Endothelial cell (in vitro differentiated cells): ENCODE data around the gene HSD17B2. TPM values are rescaled to one million over a fixed set of nuclear protein-coding genes. Genes with fewer than 3 reads are reported as not detected.
"Not testable (repeated sequence)": the region's sequence is repeated elsewhere in the genome, so short reads cannot be mapped to it uniquely, and the experiment has no call there.

ENCODE experiments used
- DNase-seq: peaks from one replicate; pipeline ENCODE4 v3.0.0; 2021; ENCODE audit warnings: low spot score
- H3K27ac Mint-ChIP-seq: one replicate; pipeline ENCODE4 v1.8.0; 2021; ENCODE audit warnings: mixed read lengths, inconsistent platforms; ENCODE audit not compliant: unreplicated experiment
- H3K27me3 Mint-ChIP-seq: one replicate; pipeline ENCODE4 v1.8.0; 2021; ENCODE audit warnings: mild to moderate bottlenecking, moderate library complexity, mixed read lengths, inconsistent platforms; ENCODE audit not compliant: unreplicated experiment
- H3K36me3 Mint-ChIP-seq: one replicate; pipeline ENCODE4 v1.8.0; 2021; ENCODE audit warnings: mild to moderate bottlenecking, low read depth, mixed read lengths, inconsistent platforms; ENCODE audit not compliant: unreplicated experiment
- H3K4me1 Mint-ChIP-seq: one replicate; pipeline ENCODE4 v1.8.0; 2021; ENCODE audit warnings: mild to moderate bottlenecking, mixed read lengths, inconsistent platforms; ENCODE audit not compliant: unreplicated experiment
- H3K4me3 Mint-ChIP-seq: one replicate; pipeline ENCODE4 v1.8.0; 2021; ENCODE audit warnings: mild to moderate bottlenecking, mixed read lengths, inconsistent platforms; ENCODE audit not compliant: unreplicated experiment
- H3K9me3 Mint-ChIP-seq: one replicate; pipeline ENCODE4 v1.8.0; 2021; ENCODE audit warnings: mixed read lengths, inconsistent platforms; ENCODE audit not compliant: unreplicated experiment
- total RNA-seq: library from RNA; stranded (reverse); fragmentation: NEBNext Ultra II Directional; extraction: Animal tissue kit (Norgen Biotek cat#: 25700); gene quantifications from one replicate; pipeline ENCODE4 v1.2.1, GENCODE V29; 2021; ENCODE audit not compliant: unreplicated experiment
- TF ChIP-seq, protein P1 (sequence below): fragments of 200-600 bp; sonication (generic); IDR thresholded peaks from one replicate; pipeline ENCODE4 v1.5.0; 2021; ENCODE audit warnings: antibody characterized with exemption; ENCODE audit not compliant: unreplicated experiment

The HSD17B2 gene
- total RNA-seq, 1 donor from 2014 or later: not detected

DNA sequence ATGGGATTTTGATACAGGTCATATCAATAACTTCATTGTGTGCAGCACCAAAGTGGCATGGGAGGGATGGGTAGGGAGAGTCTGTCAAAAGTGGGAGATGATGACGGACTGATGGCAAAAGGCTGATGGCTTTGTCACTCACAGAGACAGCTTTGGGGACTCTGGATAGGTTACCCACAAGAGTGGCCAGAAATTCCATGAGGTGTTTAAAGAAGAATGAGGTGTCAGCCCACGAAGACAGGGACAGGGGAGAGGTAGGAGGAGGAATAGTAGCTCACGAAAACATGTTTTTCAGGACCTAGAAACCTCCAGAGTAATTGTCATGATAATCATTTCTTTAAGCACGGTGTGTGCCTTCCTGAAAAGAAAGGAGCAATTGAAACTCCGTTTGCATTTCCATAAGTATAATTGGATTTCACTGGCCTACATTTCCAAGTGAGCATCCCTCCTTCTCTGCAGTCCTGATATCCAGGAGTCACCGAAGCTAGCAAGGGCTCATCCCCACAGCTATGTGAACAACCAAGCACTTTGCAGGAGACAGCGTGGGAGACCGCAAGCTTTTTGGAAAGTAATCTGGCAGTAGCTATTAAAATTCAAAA, 60.0 kb downstream of the HSD17B2 start:
- Mint-ChIP-seq H3K9me3 (no peaks in the 10 kb centered on the region), H3K27ac (no peak overlapping the region), H3K4me1 (peaks cover 5% of the 10 kb centered on the region), H3K36me3 (no peaks in the 10 kb centered on the region), H3K27me3 (no peaks in the 10 kb centered on the region), H3K4me3 (no peak overlapping the region)
- DNase-seq: no peak
- TF ChIP-seq, protein P1, sequence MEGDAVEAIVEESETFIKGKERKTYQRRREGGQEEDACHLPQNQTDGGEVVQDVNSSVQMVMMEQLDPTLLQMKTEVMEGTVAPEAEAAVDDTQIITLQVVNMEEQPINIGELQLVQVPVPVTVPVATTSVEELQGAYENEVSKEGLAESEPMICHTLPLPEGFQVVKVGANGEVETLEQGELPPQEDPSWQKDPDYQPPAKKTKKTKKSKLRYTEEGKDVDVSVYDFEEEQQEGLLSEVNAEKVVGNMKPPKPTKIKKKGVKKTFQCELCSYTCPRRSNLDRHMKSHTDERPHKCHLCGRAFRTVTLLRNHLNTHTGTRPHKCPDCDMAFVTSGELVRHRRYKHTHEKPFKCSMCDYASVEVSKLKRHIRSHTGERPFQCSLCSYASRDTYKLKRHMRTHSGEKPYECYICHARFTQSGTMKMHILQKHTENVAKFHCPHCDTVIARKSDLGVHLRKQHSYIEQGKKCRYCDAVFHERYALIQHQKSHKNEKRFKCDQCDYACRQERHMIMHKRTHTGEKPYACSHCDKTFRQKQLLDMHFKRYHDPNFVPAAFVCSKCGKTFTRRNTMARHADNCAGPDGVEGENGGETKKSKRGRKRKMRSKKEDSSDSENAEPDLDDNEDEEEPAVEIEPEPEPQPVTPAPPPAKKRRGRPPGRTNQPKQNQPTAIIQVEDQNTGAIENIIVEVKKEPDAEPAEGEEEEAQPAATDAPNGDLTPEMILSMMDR: no peak

DNA sequence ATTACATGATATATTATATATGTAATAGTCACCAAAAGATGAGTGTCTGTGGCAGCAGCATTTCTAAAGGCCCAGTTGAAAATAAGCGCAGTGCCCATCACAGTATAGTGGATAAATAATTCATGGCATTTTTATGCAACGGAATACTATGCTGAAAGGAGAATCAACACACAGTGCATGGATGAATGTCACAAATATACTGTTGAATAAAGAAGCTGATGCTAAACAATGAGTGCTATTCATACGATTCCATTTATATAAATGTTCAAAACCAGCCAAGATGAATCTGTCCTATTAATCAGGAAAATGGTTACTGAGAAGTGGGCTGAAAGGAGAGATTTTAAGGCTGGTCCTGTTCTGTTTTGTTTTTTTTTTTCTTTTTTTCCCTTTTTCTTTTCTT, 61.6 kb downstream of the HSD17B2 start:
- H3K4me3 Mint-ChIP-seq: no peak overlapping the region
- no peaks in the 10 kb centered on the region for H3K27me3 Mint-ChIP-seq
- peaks cover 5% of the 10 kb centered on the region for H3K4me1 Mint-ChIP-seq
- no peak for DNase-seq
- no peak overlapping the region for H3K27ac Mint-ChIP-seq
- H3K9me3 Mint-ChIP-seq: peaks cover 4% of the 10 kb centered on the region
- H3K36me3 Mint-ChIP-seq: no peaks in the 10 kb centered on the region
- TF ChIP-seq, protein P1: no peak

DNA sequence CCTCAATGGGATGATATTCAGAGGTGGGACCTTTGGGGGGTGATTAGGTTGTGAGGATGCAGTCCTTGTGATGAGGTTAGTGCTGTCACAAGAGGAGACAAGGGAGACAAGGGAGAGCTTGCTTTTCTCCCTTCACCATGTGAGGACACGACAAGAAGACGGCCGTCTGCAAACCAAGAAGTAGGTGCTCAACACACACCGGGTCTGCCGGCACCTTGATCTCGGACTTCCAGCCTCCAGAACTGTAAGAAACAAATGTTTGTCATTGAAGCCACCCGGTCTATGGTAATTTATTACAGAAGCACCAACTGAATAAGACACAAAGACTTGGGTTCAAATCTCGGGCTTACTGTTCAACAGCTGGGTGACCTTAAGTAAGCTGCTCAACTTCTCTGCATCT, 70.1 kb downstream of the HSD17B2 start:
- H3K4me1 Mint-ChIP-seq: no peaks in the 10 kb centered on the region
- no peaks in the 10 kb centered on the region for H3K27me3 Mint-ChIP-seq
- no peak overlapping the region for H3K4me3 Mint-ChIP-seq
- peaks cover 4% of the 10 kb centered on the region for H3K9me3 Mint-ChIP-seq
- no peak overlapping the region for H3K27ac Mint-ChIP-seq
- no peaks in the 10 kb centered on the region for H3K36me3 Mint-ChIP-seq
- TF ChIP-seq, protein P1: no peak
- DNase-seq: no peak

DNA sequence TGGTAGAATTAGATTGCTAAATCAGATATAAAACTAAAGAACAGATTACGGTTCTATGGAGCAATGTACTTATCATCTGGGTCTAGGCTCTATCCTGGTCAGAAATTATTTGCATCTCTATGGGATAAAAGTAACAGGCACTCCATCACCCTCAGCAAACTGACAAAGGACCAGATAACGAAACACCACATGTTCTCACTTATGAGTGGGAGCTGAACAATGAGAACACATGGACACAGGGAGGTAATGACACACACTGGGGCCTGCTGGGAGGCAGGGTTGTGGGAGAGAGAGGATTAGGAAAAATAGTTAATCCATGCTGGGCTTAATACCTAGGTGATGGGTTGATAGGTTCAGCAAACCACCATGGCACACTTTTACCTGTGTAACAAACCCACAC, 73.0 kb downstream of the HSD17B2 start:
- Mint-ChIP-seq H3K27ac (no peak overlapping the region), H3K36me3 (no peaks in the 10 kb centered on the region), H3K27me3 (peaks cover 2% of the 10 kb centered on the region), H3K4me3 (no peak overlapping the region), H3K4me1 (no peaks in the 10 kb centered on the region), H3K9me3 (no peaks in the 10 kb centered on the region)
- no peak for DNase-seq
- TF ChIP-seq, protein P1: no peak

DNA sequence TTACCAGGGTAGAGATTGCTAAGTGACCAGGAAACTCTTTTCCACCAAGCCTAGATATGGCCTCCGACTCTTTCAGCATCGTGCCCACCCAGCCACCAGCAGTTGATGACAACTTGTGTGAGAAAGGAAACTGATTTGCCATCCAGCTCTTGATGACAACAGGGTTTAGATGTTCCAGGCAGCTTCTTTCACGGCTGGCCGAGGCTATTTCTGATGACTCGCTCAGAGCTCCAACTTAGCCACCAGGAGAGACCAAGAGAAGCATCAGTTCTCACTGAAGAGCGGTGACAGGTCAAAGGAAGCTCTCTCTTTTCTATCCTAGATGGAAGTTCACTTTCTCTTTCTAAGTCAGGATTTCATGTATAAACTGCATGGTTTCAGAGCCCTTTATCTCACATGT, 73.7 kb downstream of the HSD17B2 start:
- H3K4me1 Mint-ChIP-seq: no peaks in the 10 kb centered on the region
- no peak overlapping the region for H3K27ac Mint-ChIP-seq
- TF ChIP-seq, protein P1: no peak
- H3K36me3 Mint-ChIP-seq: no peaks in the 10 kb centered on the region
- H3K9me3 Mint-ChIP-seq: no peaks in the 10 kb centered on the region
- no peak overlapping the region for H3K4me3 Mint-ChIP-seq
- DNase-seq: no peak
- H3K27me3 Mint-ChIP-seq: peaks cover 2% of the 10 kb centered on the region

DNA sequence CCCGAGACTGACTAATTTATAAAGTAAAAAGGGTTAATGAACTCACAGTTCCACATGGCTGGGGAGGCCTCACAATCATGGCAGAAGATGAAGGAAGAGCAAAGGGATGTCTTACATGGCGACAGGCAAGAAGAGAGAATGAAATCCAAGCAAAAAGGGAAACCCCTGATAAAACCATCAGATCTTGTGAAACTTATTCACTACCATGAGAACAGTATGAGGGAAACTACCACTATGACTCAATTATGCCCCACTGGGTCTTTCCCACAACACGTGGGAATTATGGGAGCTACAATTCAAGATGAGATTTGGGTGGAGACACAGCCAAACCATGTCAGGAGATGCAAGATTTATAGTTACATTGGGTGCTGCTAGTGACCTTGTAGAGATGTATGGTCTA, 74.2 kb downstream of the HSD17B2 start:
- H3K27me3 Mint-ChIP-seq, DNase-seq, H3K9me3 Mint-ChIP-seq, H3K36me3 Mint-ChIP-seq, H3K4me1 Mint-ChIP-seq, H3K27ac Mint-ChIP-seq, H3K4me3 Mint-ChIP-seq: not testable (repeated sequence)
